GM18868 (cell line): ENCODE results near the gene RAB11FIP4.

Experiments
- ATAC-seq: cut with Tn5 transposase; IDR thresholded peaks from one replicate; pipeline ENCODE4 v1.9.1; 2021; ENCODE audit warnings: mild to moderate bottlenecking, moderate library complexity; ENCODE audit not compliant: unreplicated experiment

The RAB11FIP4 gene

DNA sequence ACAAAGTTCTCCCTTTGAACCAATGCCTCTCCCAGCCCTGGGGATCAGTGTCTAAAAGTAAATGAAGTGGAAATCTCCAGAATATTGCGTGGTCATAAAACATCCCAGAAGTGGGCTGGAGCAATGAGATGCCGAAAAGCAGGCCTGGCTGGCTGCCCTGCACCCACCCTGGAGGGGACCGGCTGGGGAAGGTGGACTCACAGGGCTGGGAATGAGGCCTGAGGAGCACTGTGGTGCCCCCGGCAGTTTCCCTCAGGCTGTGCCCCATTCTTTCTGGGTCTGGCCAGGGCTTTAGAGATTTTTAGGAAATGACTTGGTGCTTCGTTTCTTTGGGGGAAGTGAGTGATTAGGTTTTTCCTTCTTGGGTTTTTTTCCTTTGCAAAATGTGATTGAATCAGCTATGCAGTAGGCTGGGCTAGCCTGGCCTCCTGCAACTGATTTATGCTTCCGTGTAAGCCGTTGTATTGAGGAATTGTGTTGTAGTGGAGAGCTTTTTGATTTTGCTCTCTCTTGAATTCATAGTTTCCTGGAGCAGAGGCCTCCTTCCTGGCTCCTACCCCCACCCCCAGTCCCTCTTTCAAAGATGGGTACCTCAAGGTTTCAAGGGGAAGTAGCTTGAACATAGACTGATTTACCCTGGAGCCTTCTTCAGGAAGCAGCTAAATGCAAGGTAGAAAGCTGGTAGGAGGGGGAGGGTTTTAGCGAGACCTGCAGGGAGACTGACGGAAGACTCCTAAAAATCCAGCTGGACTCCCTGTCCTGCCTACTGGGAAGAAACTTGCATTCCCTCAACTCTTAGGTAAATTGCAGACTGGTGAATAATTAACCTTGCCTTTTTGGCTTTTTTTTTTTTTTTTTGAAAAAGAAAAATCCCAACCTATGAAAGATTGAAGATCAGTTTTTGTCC, 170.2 kb downstream of the RAB11FIP4 start:
- ATAC-seq: no peak

DNA sequence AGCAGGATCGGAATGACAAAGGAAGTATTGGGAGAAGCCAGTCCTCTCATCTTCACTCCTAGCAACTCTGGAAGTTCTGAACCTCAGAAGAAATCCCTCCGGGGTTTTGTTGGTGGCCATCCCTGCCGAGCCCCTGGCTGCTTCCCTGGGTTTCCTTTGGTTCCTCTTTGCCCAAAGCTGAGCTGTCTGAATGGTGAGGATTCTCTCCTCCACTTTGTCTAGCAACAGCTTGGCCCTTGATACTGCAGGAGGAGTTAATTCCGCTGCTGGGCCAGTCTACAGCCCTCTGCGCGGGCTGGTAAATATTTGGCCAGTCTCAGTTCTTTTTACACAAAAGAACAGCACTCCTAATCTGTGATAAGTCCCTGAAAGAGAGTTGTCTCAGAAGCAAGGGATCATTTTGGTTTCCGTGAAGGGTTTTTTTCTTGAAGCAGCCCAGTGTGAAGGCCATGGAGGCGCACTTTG, 170.9 kb downstream of the RAB11FIP4 start:
- no peak for ATAC-seq

DNA sequence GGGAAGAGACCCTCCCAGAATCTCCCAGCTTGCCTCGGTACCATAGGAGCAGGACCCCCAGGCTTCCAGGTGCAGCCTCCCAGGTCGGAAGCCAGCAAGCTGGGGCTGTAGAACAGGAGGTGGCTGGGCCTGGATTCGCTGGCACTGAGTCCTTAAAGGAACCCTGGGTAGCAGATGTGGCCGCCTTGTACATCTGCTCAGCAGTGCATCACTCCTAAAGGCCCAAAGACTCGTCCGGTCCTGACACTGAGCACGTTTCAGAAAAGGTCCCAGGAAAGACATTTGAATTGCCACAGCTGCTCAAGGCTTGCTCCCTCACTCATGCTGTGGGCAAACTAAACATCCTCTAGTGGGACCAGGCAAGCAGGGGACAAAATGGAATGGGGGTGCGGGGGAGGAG, 172.8 kb downstream of the RAB11FIP4 start:
- ATAC-seq: no peak

- no peak for ATAC-seq
Observed at GRCh38 chr17:31564883-31565301, 173.4 kb downstream of the RAB11FIP4 start.

DNA sequence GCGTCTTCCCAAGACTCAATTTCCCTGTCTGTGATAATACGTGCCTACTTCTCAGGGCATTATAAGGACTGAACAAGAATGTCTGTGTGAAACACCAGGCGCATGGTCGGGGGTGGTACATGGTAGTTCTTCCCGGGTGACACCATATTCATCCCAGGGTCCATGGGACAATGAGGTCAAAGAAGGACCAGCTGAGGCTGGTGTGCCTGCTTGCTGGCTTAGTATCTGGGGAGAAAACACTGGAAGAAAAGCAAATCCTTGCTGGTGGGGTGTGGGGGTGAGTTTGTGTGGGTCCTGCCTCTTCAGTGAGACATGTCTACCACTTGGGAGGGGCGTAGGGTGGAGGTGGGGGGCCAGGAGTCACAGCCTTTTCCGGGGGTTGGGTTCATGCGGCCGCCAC, 174.2 kb downstream of the RAB11FIP4 start:
- ATAC-seq: no peak

DNA sequence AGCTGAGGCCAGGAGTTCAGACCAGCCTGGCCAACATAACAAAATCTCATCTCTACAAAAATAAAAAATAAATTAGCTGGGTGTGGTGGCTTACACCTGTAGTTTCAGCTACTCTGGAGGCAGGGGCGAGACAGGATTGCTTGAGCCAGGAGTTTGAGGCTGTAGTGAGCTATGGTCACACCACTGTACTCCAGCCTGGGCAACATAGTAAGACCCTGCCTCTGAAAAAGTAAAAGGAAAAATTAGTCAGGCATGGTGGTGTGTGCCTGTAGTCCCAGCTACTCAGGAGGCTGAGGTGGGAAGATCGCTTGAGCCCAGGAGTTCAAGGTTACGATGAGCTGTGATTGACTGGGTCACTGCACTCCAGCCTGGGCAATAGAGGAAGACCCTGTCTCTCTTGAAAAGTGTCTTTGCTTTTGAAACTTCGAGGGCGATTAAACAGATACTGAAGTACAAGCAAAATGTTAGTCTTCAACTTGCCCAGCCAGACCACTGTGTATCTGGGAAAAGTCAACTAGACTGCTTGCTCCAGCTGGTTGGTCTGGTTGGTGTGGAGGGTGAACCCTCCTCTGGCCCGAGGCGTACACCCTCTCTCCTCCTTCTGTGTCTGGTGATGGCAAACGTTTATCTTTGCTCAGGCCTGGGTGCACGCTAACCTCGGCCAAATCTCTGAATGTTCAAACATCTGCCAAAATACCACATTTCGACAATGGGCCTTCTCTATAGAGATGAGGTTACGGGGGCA, 174.9 kb downstream of the RAB11FIP4 start:
- no peak for ATAC-seq

- ATAC-seq: no peak
Observed at GRCh38 chr17:31566992-31567373, 175.5 kb downstream of the RAB11FIP4 start.

DNA sequence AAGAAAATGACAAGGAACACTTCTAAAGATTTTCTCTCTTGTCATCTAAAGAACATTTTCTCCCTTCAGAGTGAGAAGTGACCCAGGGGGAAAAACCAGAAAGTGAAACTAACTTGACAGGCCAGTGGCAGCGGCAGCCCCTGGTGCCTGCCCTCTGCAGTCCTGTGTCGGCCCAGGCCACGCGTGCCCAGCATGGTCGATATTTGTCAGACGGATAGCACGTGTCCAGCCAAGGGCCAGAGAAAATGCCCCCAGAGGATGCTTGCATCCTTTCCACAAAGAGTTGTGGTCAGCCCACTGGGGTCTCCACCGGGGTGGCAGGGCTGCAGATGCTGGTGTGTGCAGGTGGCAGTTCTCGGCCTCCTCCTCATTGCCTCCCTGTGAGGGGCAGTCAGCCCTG, 176.6 kb downstream of the RAB11FIP4 start:
- ATAC-seq: no peak

DNA sequence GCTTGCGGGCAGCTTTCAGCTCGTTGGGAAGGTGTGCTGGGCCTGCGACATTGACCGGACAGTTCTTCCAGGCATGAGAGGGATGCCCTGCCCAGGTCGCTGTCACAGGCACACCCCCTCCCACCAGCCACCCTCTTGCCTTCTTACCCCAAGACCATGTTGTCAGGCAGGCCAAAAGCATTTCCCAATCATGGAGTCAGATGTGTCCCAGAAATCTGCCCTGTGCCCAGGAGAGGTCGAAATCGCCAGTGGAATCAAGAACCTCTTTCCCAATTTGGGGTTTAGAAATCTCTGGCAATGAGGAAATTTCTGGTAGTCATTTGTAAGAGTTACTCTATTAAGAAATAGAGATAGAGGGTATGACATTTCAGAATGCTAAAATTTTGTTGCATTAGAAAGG, 177.1 kb downstream of the RAB11FIP4 start:
- no peak for ATAC-seq

DNA sequence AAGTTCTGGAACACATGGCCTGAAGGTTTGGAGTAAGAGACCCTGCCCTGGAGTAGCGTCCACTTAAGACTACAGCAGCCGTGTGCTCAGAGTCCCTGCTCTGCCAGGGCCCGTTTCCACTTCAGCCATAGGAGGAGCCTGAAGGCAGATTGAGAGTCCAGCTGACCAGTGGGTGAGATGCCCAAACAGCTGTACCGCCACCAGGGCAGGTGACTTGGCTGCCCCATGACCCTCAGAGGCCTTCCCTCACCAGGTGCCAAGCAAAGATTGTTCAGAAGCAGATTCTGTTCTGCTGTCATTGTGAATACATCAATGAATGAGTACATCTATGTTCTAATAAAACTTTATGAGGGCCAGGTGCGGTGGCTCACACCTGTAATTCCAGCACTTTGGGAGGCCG, 178.8 kb downstream of the RAB11FIP4 start:
- no peak for ATAC-seq

GRCh38 chr17:31570951-31571892, 179.7 kb downstream of the RAB11FIP4 start:
- ATAC-seq: no peak

DNA sequence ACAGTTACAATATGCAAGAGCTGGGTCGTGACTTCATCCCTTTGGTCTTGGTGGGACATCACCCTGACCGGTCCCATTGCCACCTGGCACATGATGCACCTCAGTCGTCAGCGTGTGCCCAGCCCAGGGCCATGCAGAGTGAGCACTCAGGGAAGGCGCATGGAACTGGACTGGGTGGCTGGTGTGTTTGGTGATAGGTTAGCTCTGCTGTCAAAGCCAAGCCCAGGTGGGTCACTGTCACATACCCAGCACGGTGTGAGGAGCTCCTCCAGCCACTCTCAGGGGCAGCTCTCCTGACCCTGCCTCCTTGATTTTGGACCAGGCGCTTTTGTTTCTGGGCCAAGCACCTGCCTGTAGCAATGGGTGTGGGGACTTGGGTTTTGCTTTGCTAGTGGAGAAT, 180.9 kb downstream of the RAB11FIP4 start:
- no peak for ATAC-seq

GRCh38 chr17:31573047-31573446, 181.6 kb downstream of the RAB11FIP4 start:
- no peak for ATAC-seq

- no peak for ATAC-seq
Observed at GRCh38 chr17:31573861-31574260, 182.4 kb downstream of the RAB11FIP4 start.

DNA sequence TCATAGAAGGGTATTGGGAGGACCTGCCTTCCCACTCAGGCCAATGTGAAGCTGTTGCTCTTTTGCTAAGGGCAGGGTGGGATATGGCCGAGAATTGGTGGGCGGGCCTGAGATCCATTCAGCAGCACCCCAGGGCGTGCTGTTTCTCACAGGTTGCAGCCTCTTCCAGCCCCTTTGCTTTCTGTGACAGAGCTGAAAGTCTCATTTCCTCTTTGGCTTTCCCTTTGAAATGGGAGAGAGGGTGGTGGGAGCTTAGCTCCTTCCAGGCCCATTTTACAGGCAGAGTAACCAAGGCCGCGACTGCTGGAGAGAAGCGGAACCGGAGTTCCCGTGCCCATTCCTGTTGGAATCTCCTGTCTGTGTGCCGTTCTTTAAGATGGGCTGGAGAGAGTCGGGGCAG, 183.0 kb downstream of the RAB11FIP4 start:
- ATAC-seq: no peak

GRCh38 chr17:31575043-31575442, 183.6 kb downstream of the RAB11FIP4 start:
- ATAC-seq: no peak

DNA sequence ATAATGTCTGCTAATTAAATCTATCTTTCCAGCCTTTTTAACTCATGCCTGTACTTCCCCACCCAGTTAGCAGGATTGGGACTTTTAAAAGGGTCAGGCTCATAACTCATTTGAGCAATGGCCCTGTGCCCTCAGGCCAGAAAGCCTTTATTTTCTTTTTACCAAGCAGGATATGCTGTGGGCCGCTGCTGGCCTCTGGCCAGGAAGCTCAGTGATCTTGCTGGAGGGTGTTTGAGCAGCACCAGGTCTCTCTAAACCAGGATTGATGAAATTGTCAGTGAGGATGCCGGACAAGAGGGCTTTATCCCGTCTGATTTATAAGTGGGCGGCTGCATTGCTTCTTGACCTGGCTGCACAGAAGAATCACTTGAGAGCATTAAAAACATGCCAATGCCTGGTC, 187.8 kb downstream of the RAB11FIP4 start:
- no peak for ATAC-seq

DNA sequence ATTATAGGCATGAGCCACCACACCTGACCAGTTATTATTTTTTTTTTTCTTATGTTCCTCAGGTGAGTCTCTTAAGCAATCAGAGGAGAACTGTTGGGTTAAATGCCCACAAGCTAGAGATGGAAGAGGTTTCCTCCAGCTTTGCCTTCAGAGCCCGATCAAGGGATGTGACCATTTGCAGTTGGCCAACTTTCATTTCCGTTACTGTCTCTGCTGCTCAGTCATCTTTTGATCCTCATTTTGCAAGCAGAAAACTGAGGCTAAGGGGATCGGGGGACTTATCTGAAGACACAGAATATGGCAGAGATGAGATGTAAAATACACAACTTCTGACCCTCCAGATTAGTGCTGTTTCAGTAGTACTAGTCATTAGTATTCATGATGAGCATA, 188.8 kb downstream of the RAB11FIP4 start:
- ATAC-seq: no peak

- no peak for ATAC-seq
Observed at GRCh38 chr17:31580706-31581490, 189.4 kb downstream of the RAB11FIP4 start.

GRCh38 chr17:31581491-31581890, 190.0 kb downstream of the RAB11FIP4 start:
- ATAC-seq: no peak
